ENCODE results near the gene GALNT18. TPM values are rescaled to one million over a fixed set of nuclear protein-coding genes. Genes with fewer than 3 reads are reported as not detected.
"Not testable (repeated sequence)": the region's sequence is repeated elsewhere in the genome, so short reads cannot be mapped to it uniquely, and the experiment has no call there.

Gene GALNT18
- total RNA-seq, 1 experiment from 2014 or later, result 1.7 TPM

- Histone ChIP-seq H3K23me2 (ENCODE audit: insufficient read length, low read depth, low read length, poor library complexity, severe bottlenecking) (no peaks in the 10 kb centered on the region), H3K18ac (ENCODE audit: insufficient read length, low read depth, low read length) (no peak overlapping the region), H2AFZ (ENCODE audit: low read length) (no peak overlapping the region), H3K4me2 (ENCODE audit: insufficient read depth, insufficient read length, low read length) (no peak overlapping the region), H3K14ac (ENCODE audit: insufficient read depth, low read length) (no peak overlapping the region), H2AK5ac (ENCODE audit: insufficient read length, low read length) (no peak overlapping the region), H3T11ph (ENCODE audit: low read length) (no peak overlapping the region), H2BK12ac (ENCODE audit: insufficient read length, low read depth, low read length) (no peak overlapping the region), H3K79me2 (ENCODE audit: insufficient read depth, low read length) (no peaks in the 10 kb centered on the region), H3K27ac (ENCODE audit: insufficient read length, low read depth, low read length) (no peak overlapping the region), H4K8ac (replicated peaks; ENCODE audit: insufficient read length, low read depth, low read length) (no peak overlapping the region), H3K4ac (ENCODE audit: low read depth, low read length) (no peak overlapping the region), H4K20me1 (ENCODE audit: control insufficient read depth, insufficient read depth, insufficient read length) (peaks cover 2% of the 10 kb centered on the region), H4K5ac (ENCODE audit: insufficient read length, low read depth, low read length) (no peak overlapping the region), H3K56ac (ENCODE audit: insufficient read length, low read depth, low read length) (no peak overlapping the region), H3K23ac (ENCODE audit: insufficient read length, low read depth, low read length) (no peak overlapping the region), H3K27me3 (ENCODE audit: insufficient read depth, low read length) (no peaks in the 10 kb centered on the region), H2BK20ac (ENCODE audit: low read depth, low read length, poor library complexity, severe bottlenecking) (no peak overlapping the region), H3K9me3 (ENCODE audit: control insufficient read depth, low read depth, low read length) (no peaks in the 10 kb centered on the region), H3K9ac (ENCODE audit: extremely low read depth, insufficient read length, low read length) (no peak overlapping the region), H2BK5ac (ENCODE audit: insufficient read length, low read length) (no peak overlapping the region), H2BK120ac (ENCODE audit: low read depth, low read length, poor library complexity, severe bottlenecking) (no peak overlapping the region), H3K79me1 (ENCODE audit: insufficient read depth, low read depth, low read length, poor library complexity, severe bottlenecking) (no peaks in the 10 kb centered on the region), H3K4me1 (ENCODE audit: insufficient read depth, low read length) (no peaks in the 10 kb centered on the region), H4K91ac (ENCODE audit: insufficient read length, low read depth, low read length) (no peak overlapping the region), H2BK15ac (ENCODE audit: low read depth, low read length) (no peak overlapping the region)
- Mint-ChIP-seq H3K4me1 (peaks cover 12 to 13% of the 10 kb centered on the region in 2 experiments), H3K36me3 (ENCODE audit: insufficient read depth in 1 of 3, low read depth in 3 of 3) (no peaks in the 10 kb centered on the region; a peak in 1 of 7 replicates), H3K9me3 (no peaks in the 10 kb centered on the region; a peak in 1 of 5 replicates), H3K27me3 (ENCODE audit: low read depth) (no peaks in the 10 kb centered on the region; the same call in 1 of the 2 replicates), H3K4me3 (no peak overlapping the region), H3K27ac (no peak overlapping the region)
- no peak for TF ChIP-seq CTCF (conservative IDR thresholded peaks at IDR 0.05)
- WGBS (ENCODE audit: extremely low coverage, insufficient read length, low lambda C conversion rate), result no CpG with 5 or more reads among the region's 12 CpGs
- no peak for DNase-seq
Observed at GRCh38 chr11:11448626-11449025, 173.2 kb downstream of the GALNT18 start.

GRCh38 chr11:11447601-11448000 is 174.2 kb downstream of the GALNT18 start:
- WGBS (ENCODE audit: extremely low coverage, insufficient read length, low lambda C conversion rate), result no CpG with 5 or more reads among the region's 3 CpGs
- not testable (repeated sequence) for H3K4me2 ChIP-seq (ENCODE audit: insufficient read depth, insufficient read length, low read length); H2AFZ ChIP-seq (ENCODE audit: low read length); H4K91ac ChIP-seq (ENCODE audit: insufficient read length, low read depth, low read length); H2BK15ac ChIP-seq (ENCODE audit: low read depth, low read length); H4K8ac ChIP-seq (replicated peaks; ENCODE audit: insufficient read length, low read depth, low read length); H3K79me1 ChIP-seq (ENCODE audit: insufficient read depth, low read depth, low read length, poor library complexity, severe bottlenecking); H4K20me1 ChIP-seq (ENCODE audit: control insufficient read depth, insufficient read depth, insufficient read length); H4K5ac ChIP-seq (ENCODE audit: insufficient read length, low read depth, low read length); H3K9me3 ChIP-seq (ENCODE audit: control insufficient read depth, low read depth, low read length); DNase-seq; H3K36me3 Mint-ChIP-seq (ENCODE audit: insufficient read depth in 1 of 3, low read depth in 3 of 3); H2BK20ac ChIP-seq (ENCODE audit: low read depth, low read length, poor library complexity, severe bottlenecking); H3K18ac ChIP-seq (ENCODE audit: insufficient read length, low read depth, low read length); H3K4ac ChIP-seq (ENCODE audit: low read depth, low read length); H3K14ac ChIP-seq (ENCODE audit: insufficient read depth, low read length); H2AK5ac ChIP-seq (ENCODE audit: insufficient read length, low read length); H2BK120ac ChIP-seq (ENCODE audit: low read depth, low read length, poor library complexity, severe bottlenecking); H3T11ph ChIP-seq (ENCODE audit: low read length); H3K27me3 ChIP-seq (ENCODE audit: insufficient read depth, low read length); H3K27me3 Mint-ChIP-seq (ENCODE audit: low read depth); H2BK12ac ChIP-seq (ENCODE audit: insufficient read length, low read depth, low read length); H3K4me1 ChIP-seq (ENCODE audit: insufficient read depth, low read length); H3K79me2 ChIP-seq (ENCODE audit: insufficient read depth, low read length); H3K9ac ChIP-seq (ENCODE audit: extremely low read depth, insufficient read length, low read length); H3K23ac ChIP-seq (ENCODE audit: insufficient read length, low read depth, low read length); H3K4me3 Mint-ChIP-seq; H3K27ac ChIP-seq (ENCODE audit: insufficient read length, low read depth, low read length); H3K56ac ChIP-seq (ENCODE audit: insufficient read length, low read depth, low read length); H3K9me3 Mint-ChIP-seq; H3K27ac Mint-ChIP-seq; H2BK5ac ChIP-seq (ENCODE audit: insufficient read length, low read length); H3K23me2 ChIP-seq (ENCODE audit: insufficient read length, low read depth, low read length, poor library complexity, severe bottlenecking)
- peaks cover 12 to 13% of the 10 kb centered on the region in 2 experiments for H3K4me1 Mint-ChIP-seq
